IMR-90 (cell line): ENCODE data around the gene CYFIP2. TPM values are rescaled to one million over a fixed set of nuclear protein-coding genes. Genes with fewer than 3 reads are reported as not detected.

Experiments
- ATAC-seq: fragments of 200-7000 bp; cut with Tn5 transposase; 2 replicates; pipeline ENCODE4 v1.9.1; 2020; ENCODE audit warnings: low read depth, mild to moderate bottlenecking, moderate library complexity
- BruUV-seq: library from RNA; stranded (reverse); fragments of 400-500 nt; replicated peaks from 2 replicates; lab custom pipeline; 2021; lab: Mats Ljungman, UMichigan
- CTCF ChIA-PET: fragments of 300-600 bp; formaldehyde crosslinking; extraction: SDS; loops from one replicate; lab custom pipeline; 2021; ENCODE audit warnings: antibody characterized with exemption; lab: Yijun Ruan, JAX
- POLR2A ChIA-PET: fragments of 300-600 bp; sonication (Branson Sonifier 250); formaldehyde crosslinking; loops from one replicate; lab custom pipeline; 2022; ENCODE audit warnings: antibody characterized with exemption; ENCODE audit not compliant: unreplicated experiment; lab: Charles Lee
- DNase-seq: peaks from one replicate; pipeline ENCODE4 v3.0.0; 2013
- H2AFZ ChIP-seq: replicated peaks from 2 replicates; pipeline ENCODE3; 2013; ENCODE audit warnings: low read length, mild to moderate bottlenecking; ENCODE audit not compliant: poor library complexity
- H2AK5ac ChIP-seq: 2 replicates; pipeline ENCODE4 v1.6.1; 2013; ENCODE audit warnings: low read depth, low read length, inconsistent platforms
- H2AK9ac ChIP-seq: replicated peaks from 2 replicates; pipeline ENCODE3; 2013; ENCODE audit warnings: mild to moderate bottlenecking, low read depth, low read length, moderate library complexity; ENCODE audit not compliant: poor library complexity
- H2BK120ac ChIP-seq: 2 replicates; pipeline ENCODE4 v1.6.1; 2013; ENCODE audit warnings: low read depth, low read length, inconsistent platforms
- H2BK15ac ChIP-seq: 3 replicates; pipeline ENCODE4 v1.6.1; 2013; ENCODE audit warnings: low read depth, low read length, inconsistent platforms
- H2BK20ac ChIP-seq: 2 replicates; pipeline ENCODE4 v1.6.1; 2013; ENCODE audit warnings: low read depth, mild to moderate bottlenecking, inconsistent platforms, low read length, moderate library complexity
- H2BK5ac ChIP-seq: 2 replicates; pipeline ENCODE4 v1.6.1; 2013; ENCODE audit warnings: mild to moderate bottlenecking, low read depth, low read length, inconsistent platforms; ENCODE audit not compliant: poor library complexity, severe bottlenecking
- H3K14ac ChIP-seq: replicated peaks from 2 replicates; pipeline ENCODE4 v1.6.1; 2013; ENCODE audit warnings: low read depth, low read length, inconsistent platforms
- H3K18ac ChIP-seq: 2 replicates; pipeline ENCODE4 v1.6.1; 2013; ENCODE audit warnings: low read depth, low read length, control low read depth
- H3K23ac ChIP-seq: 2 replicates; pipeline ENCODE4 v1.6.1; 2013; ENCODE audit warnings: low read depth, low read length, inconsistent platforms
- H3K27ac ChIP-seq: 2 replicates; pipeline ENCODE4 v1.5.1; 2013; ENCODE audit warnings: mild to moderate bottlenecking, control low read depth, low read length; ENCODE audit not compliant: insufficient read depth
- H3K27me3 ChIP-seq: 2 replicates; pipeline ENCODE4 v1.6.1; 2013; ENCODE audit warnings: low read length; ENCODE audit not compliant: control insufficient read depth, insufficient read depth
- H3K36me3 ChIP-seq: 2 replicates; pipeline ENCODE4 v1.6.1; 2013; ENCODE audit warnings: low read length, mixed read lengths; ENCODE audit not compliant: control insufficient read depth, insufficient read depth
- H3K4ac ChIP-seq: 2 replicates; pipeline ENCODE4 v1.6.1; 2013; ENCODE audit warnings: low read depth, low read length, inconsistent platforms
- H3K4me1 ChIP-seq: 2 replicates; pipeline ENCODE4 v1.6.1; 2013; ENCODE audit warnings: low read length, mixed read lengths; ENCODE audit not compliant: control insufficient read depth, insufficient read depth
- H3K4me2 ChIP-seq: 2 replicates; pipeline ENCODE4 v1.6.1; 2013; ENCODE audit warnings: low read depth, mild to moderate bottlenecking, control low read depth, low read length, moderate library complexity
- H3K4me3 ChIP-seq: 2 replicates; pipeline ENCODE4 v1.5.1; 2013; ENCODE audit warnings: low read depth, mild to moderate bottlenecking, control low read depth, low read length, moderate library complexity; ENCODE audit not compliant: insufficient read depth
- H3K56ac ChIP-seq: 2 replicates; pipeline ENCODE4 v1.6.1; 2013; ENCODE audit warnings: low read length, inconsistent platforms; ENCODE audit not compliant: insufficient read depth; ENCODE audit errors: extremely low read depth
- H3K79me1 ChIP-seq, 2 experiments: 2 replicates each; pipeline ENCODE4 v1.6.1; 2013; ENCODE audit warnings: low read length in 2 of 2, inconsistent platforms in 1 of 2, low read depth in 1 of 2
- H3K9ac ChIP-seq: 2 replicates; pipeline ENCODE4 v1.6.1; 2013; ENCODE audit warnings: low read depth, low read length, control low read depth
- H3K9me1 ChIP-seq: 2 replicates; pipeline ENCODE4 v1.6.1; 2013; ENCODE audit warnings: low read length, inconsistent platforms; ENCODE audit not compliant: insufficient read depth
- H3K9me3 ChIP-seq: 2 replicates; pipeline ENCODE4 v1.6.1; 2013; ENCODE audit warnings: low read length; ENCODE audit not compliant: control insufficient read depth, insufficient read depth
- H4K20me1 ChIP-seq: 2 replicates; pipeline ENCODE4 v1.6.1; 2013; ENCODE audit warnings: low read length, inconsistent platforms; ENCODE audit not compliant: insufficient read depth
- H4K5ac ChIP-seq: 2 replicates; pipeline ENCODE4 v1.6.1; 2013; ENCODE audit warnings: mild to moderate bottlenecking, low read depth, low read length, control low read depth
- H4K8ac ChIP-seq, 2 experiments: 2 replicates each; pipeline ENCODE4 v1.6.1; 2013; ENCODE audit warnings: low read depth in 2 of 2, low read length in 2 of 2, control low read depth in 1 of 2, inconsistent platforms in 1 of 2
- H4K91ac ChIP-seq: 2 replicates; pipeline ENCODE4 v1.6.1; 2013; ENCODE audit warnings: low read depth, low read length, inconsistent platforms; ENCODE audit not compliant: insufficient read depth
- BHLHE40 ChIP-seq: fragments of 150-350 bp; IDR thresholded peaks from 2 replicates; pipeline ENCODE4 v1.6.1; 2016; ENCODE audit warnings: mild to moderate bottlenecking, low read depth, low read length
- CTCF ChIP-seq: conservative IDR thresholded peaks from 2 replicates; pipeline ENCODE4 v1.5.1; 2012; ENCODE audit warnings: mild to moderate bottlenecking, low read depth, low read length, improper control_type of control experiment
- MAZ ChIP-seq: IDR thresholded peaks from 2 replicates; pipeline ENCODE4 v1.6.1; 2012; ENCODE audit warnings: low read depth, mild to moderate bottlenecking, low read length, improper control_type of control experiment, moderate library complexity, borderline replicate concordance
- MXI1 ChIP-seq: IDR thresholded peaks from 2 replicates; pipeline ENCODE4 v1.6.1; 2012; ENCODE audit warnings: low read depth, mild to moderate bottlenecking, low read length, moderate library complexity, borderline replicate concordance
- NFE2L2 ChIP-seq: fragments of 150-350 bp; IDR thresholded peaks from 2 replicates; pipeline ENCODE4 v1.6.1; 2016; ENCODE audit warnings: low read depth, mild to moderate bottlenecking, low read length
- POLR2A ChIP-seq: IDR thresholded peaks from 2 replicates; pipeline ENCODE4 v1.6.1; 2012; ENCODE audit warnings: mild to moderate bottlenecking, low read depth, low read length
- RCOR1 ChIP-seq: IDR thresholded peaks from 2 replicates; pipeline ENCODE4 v1.6.1; 2012; ENCODE audit warnings: mild to moderate bottlenecking, low read length, improper control_type of control experiment; ENCODE audit not compliant: insufficient replicate concordance
- RFX5 ChIP-seq: IDR thresholded peaks from 2 replicates; pipeline ENCODE4 v1.8.0; 2012; ENCODE audit warnings: low read depth, mild to moderate bottlenecking, low read length, moderate library complexity
- SMC3 ChIP-seq: fragments of 150-350 bp; IDR thresholded peaks from 2 replicates; pipeline ENCODE4 v1.6.1; 2016; ENCODE audit warnings: low read depth, mild to moderate bottlenecking, antibody characterized with exemption, low read length, moderate library complexity
- WGBS, 2 experiments: methylation state at CpG; one replicate each; pipeline versions ENCODE4 v1.1.5 to v1.1.7; 2013; ENCODE audit warnings: missing lambda C conversion rate in 2 of 2; ENCODE audit not compliant: insufficient read length in 1 of 2; ENCODE audit errors: extremely low coverage in 2 of 2; 5-methylcytosine and 5-hydroxymethylcytosine counted together
- dilution Hi-C: fragments of 300-500 bp; cut with HindIII; formaldehyde crosslinking; loops from one replicate; pipeline ENCODE4 v1.14.3; 2018; ENCODE audit warnings: low sequenced_read_pairs; ENCODE audit not compliant: unreplicated experiment
- in situ Hi-C: fragments of 300-500 bp; cut with MboI; formaldehyde crosslinking; loops from 3 replicates; pipeline ENCODE4 v1.14.3; 2019; ENCODE audit warnings: low sequenced_read_pairs, inconsistent platforms, mixed read lengths
- intact Hi-C: fragments of 100-400 bp; cut with micrococcal nuclease; formaldehyde crosslinking; loops from 2 replicates; pipeline ENCODE4 v1.10.0; 2022
- polyA plus RNA-seq, 3 experiments: library from polyadenylated mRNA; depleted of rRNA; stranded (reverse); fragments of >200 nt; gene quantifications; 2 replicates each; pipeline ENCODE4 v1.2.3, GENCODE V29; 2012; ENCODE audit warnings: low replicate concordance in 1 of 3
- total RNA-seq: library from RNA; depleted of rRNA; stranded (reverse); fragments of >200 nt; gene quantifications from 2 replicates; pipeline ENCODE4 v1.2.3, GENCODE V29; 2012

Gene CYFIP2
- total and polyA plus RNA-seq, 2 of the 4 experiments (the other 2 are of a cell fraction) = 6.8 to 13.4 TPM

GRCh38 chr5:157263496-157264090 lies 2.3 kb upstream of the CYFIP2 start:
- in situ Hi-C loops (no loop called here), dilution Hi-C loops (no loop called here), intact Hi-C loops (no loop called here)
- TF ChIP-seq MAZ = no peak
- TF ChIP-seq MXI1 = no peak
- TF ChIP-seq CTCF = no peak
- TF ChIP-seq RCOR1 = no peak
- no peak for TF ChIP-seq RFX5
- no peak for TF ChIP-seq BHLHE40
- no peak for TF ChIP-seq NFE2L2
- no peak for TF ChIP-seq SMC3
- no peak for TF ChIP-seq POLR2A
- Histone ChIP-seq H3K36me3 (no peaks in the 10 kb centered on the region), H4K91ac (no peak overlapping the region), H2BK5ac (no peak overlapping the region), H3K23ac (no peak overlapping the region), H3K4me1 (no peaks in the 10 kb centered on the region), H4K5ac (no peak overlapping the region), H2BK120ac (no peak overlapping the region), H3K4ac (no peak overlapping the region), H4K8ac (no peak overlapping the region), H2AK5ac (no peak overlapping the region), H2BK20ac (no peak overlapping the region), H4K20me1 (no peaks in the 10 kb centered on the region), H3K4me2 (no peak overlapping the region), H3K27ac (no peak overlapping the region), H3K9ac (no peak overlapping the region), H3K9me1 (no peaks in the 10 kb centered on the region), H2BK15ac (no peak overlapping the region), H2AK9ac (no peak overlapping the region), H3K9me3 (no peaks in the 10 kb centered on the region), H3K18ac (no peak overlapping the region), H3K4me3 (no peak overlapping the region), H3K27me3 (peaks cover 30% of the 10 kb centered on the region), H3K56ac (no peak overlapping the region), H3K79me1 (no peaks in the 10 kb centered on the region), H3K14ac (no peak overlapping the region), H2AFZ (no peak overlapping the region)
- no peak for ATAC-seq
- CTCF ChIA-PET = interaction anchor here (1.5 to 2.8 kb wide), 3 partner anchors 11 to 49 kb away, joined by 3 to 12 read pairs (median 5); no protein-coding TSS in a partner anchor
- BruUV-seq = no TSS peak
- 22% methylated on average over 1 of the region's 7 CpGs; no CpG with 5 or more reads in 1 of the 2 experiments for WGBS, 2 experiments
- DNase-seq = no peak
- POLR2A ChIA-PET = no interaction called here
